ENCODE measurements around the gene DCST1. TPM values are rescaled to one million over a fixed set of nuclear protein-coding genes. Genes with fewer than 3 reads are reported as not detected.

The DCST1 gene
- total and polyA plus RNA-seq, 2 of the 8 experiments (the other 6 are each of a cell fraction or from before 2014, with no cell fraction given), result not detected

DNA sequence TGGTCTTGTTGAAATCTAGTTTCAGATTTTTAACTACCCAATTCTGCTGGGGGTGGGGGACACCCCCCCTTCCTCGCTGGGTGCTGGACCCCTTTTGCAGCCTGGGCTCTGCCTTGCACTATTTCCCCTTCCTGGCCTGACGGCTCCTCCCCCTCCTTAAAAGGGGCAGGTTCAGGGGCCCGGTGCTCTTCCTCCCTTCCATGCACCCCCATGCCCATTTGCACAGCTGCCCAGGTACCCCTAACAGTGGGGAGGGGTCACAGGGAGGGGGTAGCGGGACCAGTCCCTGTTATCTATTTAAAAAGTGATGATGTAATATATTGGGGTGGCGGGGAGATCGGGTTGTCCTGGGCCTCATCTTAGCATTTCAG is 15.7 kb upstream of the DCST1 start:
- H3K79me1 ChIP-seq (ENCODE audit: low read depth, low read length), result peaks cover 1% of the 10 kb centered on the region; the same call in 1 of the 2 replicates
- no peak overlapping the region for H2AK5ac ChIP-seq (ENCODE audit: low read depth, low read length)
- no peak overlapping the region for H2AFZ ChIP-seq (ENCODE audit: low read length)
- no peak overlapping the region for H2BK12ac ChIP-seq (ENCODE audit: low read depth, low read length)
- peak overlapping the region in 3 of 4 experiments; percentile 36 to 60 (median 42); a peak in 4 of 8 replicates for H3K4me3 ChIP-seq (ENCODE audit: extremely low read depth in 1 of 4, insufficient read depth in 2 of 4, low read depth in 3 of 4, low read length in 4 of 4)
- H2BK120ac ChIP-seq (replicated peaks; ENCODE audit: low read depth, low read length), result no peak overlapping the region
- H3K18ac ChIP-seq (ENCODE audit: extremely low read depth, low read length), result peak overlapping the region; percentile 3; the same call in 1 of the 2 replicates
- H3K23ac ChIP-seq (ENCODE audit: insufficient read length), result no peak overlapping the region
- no peak for FAIRE-seq
- H4K20me1 ChIP-seq (replicated peaks in 1 of 2; ENCODE audit: control insufficient read depth in 1 of 2, insufficient read depth in 2 of 2, low read length in 2 of 2), result no peaks in the 10 kb centered on the region
- H3K9me3 ChIP-seq (ENCODE audit: insufficient read depth in 2 of 2, low read depth in 1 of 2, low read length in 1 of 2), result no peaks in the 10 kb centered on the region
- 37% methylated on average over 3 of the region's 6 CpGs; no CpG with 5 or more reads in 1 of the 2 experiments for WGBS, 2 experiments (ENCODE audit: extremely low coverage in 1 of 2, insufficient coverage in 1 of 2, insufficient read length in 1 of 2, insufficient replicate concordance in 2 of 2, low coverage in 1 of 2, low lambda C conversion rate in 2 of 2, missing lambda C conversion rate in 1 of 2)
- H3K36me3 ChIP-seq (ENCODE audit: control insufficient read depth in 2 of 4, insufficient read depth in 4 of 4, low read length in 3 of 4), result peaks cover 0 to 29% (median 13%) of the 10 kb centered on the region in 4 experiments; a peak in 4 of 8 replicates
- H2BK5ac ChIP-seq (ENCODE audit: low read depth, low read length), result no peak overlapping the region
- H3K79me2 ChIP-seq (ENCODE audit: control insufficient read depth in 1 of 2, insufficient read depth in 2 of 2, low read length in 2 of 2), result peaks cover 0 to 5% of the 10 kb centered on the region in 2 experiments; a peak in 2 of 4 replicates
- no peak overlapping the region for H3K27ac ChIP-seq (ENCODE audit: low read depth, low read length)
- H2BK20ac ChIP-seq (ENCODE audit: low read length), result no peak overlapping the region
- H4K5ac ChIP-seq (ENCODE audit: insufficient read length, low read depth, low read length), result no peak overlapping the region
- no peak for TF ChIP-seq BCL11A (IDR thresholded peaks at IDR 0.05; ENCODE audit: low read depth in 2 of 2, low read length in 2 of 2)
- no peak for TF ChIP-seq SIX5 (IDR thresholded peaks at IDR 0.05; ENCODE audit: low read depth, low read length)
- no peak for TF ChIP-seq FOSL1 (IDR thresholded peaks at IDR 0.05; ENCODE audit: insufficient read depth, low read depth, low read length)
- TF ChIP-seq SIN3A (conservative IDR thresholded peaks at IDR 0.05 in 1 of 2, IDR thresholded peaks at IDR 0.05 in 1 of 2; ENCODE audit: low read depth in 1 of 2, low read length in 2 of 2), result no peak
- no peaks in the 10 kb centered on the region for H3K23me2 ChIP-seq (ENCODE audit: low read depth, low read length)
- no peak overlapping the region for H3K4ac ChIP-seq (replicated peaks; ENCODE audit: insufficient read length, low read depth, low read length)
- peaks cover 0 to 2% (median 0%) of the 10 kb centered on the region in 4 experiments; a peak in 1 of 7 replicates for H3K27me3 ChIP-seq (replicated peaks in 1 of 4; ENCODE audit: control insufficient read depth in 3 of 4, extremely low read depth in 1 of 4, insufficient read depth in 3 of 4, low read length in 3 of 4)
- no peak overlapping the region for H3K56ac ChIP-seq (replicated peaks; ENCODE audit: insufficient read length, low read depth, low read length)
- peaks cover 2 to 16% (median 10%) of the 10 kb centered on the region in 4 experiments; a peak in 6 of 7 replicates for H3K4me1 ChIP-seq (replicated peaks in 1 of 4; ENCODE audit: control insufficient read depth in 3 of 4, insufficient read depth in 4 of 4, low read length in 3 of 4)
- no peak overlapping the region for H4K91ac ChIP-seq (replicated peaks; ENCODE audit: insufficient read length, low read length)
- DNase-seq (ENCODE audit: low read depth in 1 of 2, low spot score in 2 of 2), result peak in 1 of 2 experiments; percentile 56
- peak overlapping the region; percentile 4 to 59; a peak in 3 of 4 replicates for H3K4me2 ChIP-seq (ENCODE audit: insufficient read depth in 1 of 2, low read depth in 2 of 2, low read length in 2 of 2)
- 0 out of 2 replicates have a peak overlapping the region, but pooled peaks have one; percentile 45 for H4K8ac ChIP-seq (ENCODE audit: extremely low read depth, insufficient read depth, low read length)
- ChIA-PET POLR2A (ENCODE audit: partially characterized antibody) (interaction anchor here (0.6 to 14.8 kb wide), 10 partner anchors 13 to 82 kb away, joined by 4 to 128 read pairs (median 10); partner anchors contain the start of genes ADAM15, CKS1B, DCST1 and DCST2), CTCF (ENCODE audit: partially characterized antibody) (interaction anchor here (0.6 to 18.6 kb wide), 18 partner anchors 8 to 211 kb away, joined by 3 to 354 read pairs (median 4); partner anchors contain the start of genes ADAM15, DCST1, DCST2 and EFNA4)
- H3K14ac ChIP-seq (ENCODE audit: insufficient read length), result no peak overlapping the region
- H2BK15ac ChIP-seq (ENCODE audit: low read length), result no peak overlapping the region
- no peak overlapping the region for H3K9ac ChIP-seq (replicated peaks in 1 of 4; ENCODE audit: extremely low read depth in 1 of 4, low read depth in 3 of 4, low read length in 3 of 4)
